Liver (tissue), 9 donors: ENCODE measurements around the gene CDK5RAP2. TPM values are rescaled to one million over a fixed set of nuclear protein-coding genes. Genes with fewer than 3 reads are reported as not detected.

ENCODE experiments used
- DNase-seq: peaks from one replicate; pipeline ENCODE4 v3.0.0-alpha.2; 2017; ENCODE audit warnings: low spot score
- H3K27ac ChIP-seq, 2 donors: one replicate each; pipeline ENCODE4 v1.7.0; 2013; ENCODE audit warnings: inconsistent platforms in 2 of 2, low read length in 2 of 2, control low read depth in 1 of 2, low read depth in 1 of 2, mild to moderate bottlenecking in 1 of 2
- H3K27me3 ChIP-seq, 4 donors: one replicate each; pipeline versions ENCODE4 v1.6.1 to v1.7.0; 2013; ENCODE audit warnings: low read length in 3 of 4, inconsistent platforms in 1 of 4, mild to moderate bottlenecking in 1 of 4, moderate library complexity in 1 of 4; ENCODE audit not compliant: control insufficient read depth in 4 of 4, insufficient read depth in 4 of 4
- H3K36me3 ChIP-seq, 4 donors: one replicate each; pipeline versions ENCODE4 v1.6.1 to v1.7.0; 2013; ENCODE audit warnings: low read length in 3 of 4, mild to moderate bottlenecking in 3 of 4, low read depth in 1 of 4, moderate library complexity in 1 of 4; ENCODE audit not compliant: control insufficient read depth in 4 of 4, insufficient read depth in 3 of 4
- H3K4me1 ChIP-seq, 4 donors: one replicate each; pipeline versions ENCODE4 v1.6.1 to v1.7.0; 2013; ENCODE audit warnings: low read length in 3 of 4, mild to moderate bottlenecking in 3 of 4, moderate library complexity in 1 of 4; ENCODE audit not compliant: control insufficient read depth in 4 of 4, insufficient read depth in 4 of 4
- H3K4me3 ChIP-seq, 3 donors: one replicate each; pipeline versions ENCODE4 v1.6.1 to v1.7.0; 2013; ENCODE audit warnings: low read length in 3 of 3, control low read depth in 1 of 3, low read depth in 1 of 3, mild to moderate bottlenecking in 1 of 3
- H3K9ac ChIP-seq, 2 donors: one replicate each; pipeline ENCODE4 v1.7.0; 2013; ENCODE audit warnings: low read length in 2 of 2, mild to moderate bottlenecking in 2 of 2, moderate library complexity in 2 of 2, control low read depth in 1 of 2, low read depth in 1 of 2
- H3K9me3 ChIP-seq, 4 donors: one replicate each; pipeline versions ENCODE4 v1.6.1 to v1.7.0; 2013; ENCODE audit warnings: low read length in 3 of 4; ENCODE audit not compliant: control insufficient read depth in 4 of 4
- ATF3 ChIP-seq: IDR thresholded peaks from 2 replicates; pipeline ENCODE4 v1.6.1; 2016; ENCODE audit warnings: antibody characterized with exemption
- CTCF ChIP-seq: fragments of 150-350 bp; IDR thresholded peaks from 2 replicates; pipeline ENCODE4 v1.5.1; 2017; ENCODE audit warnings: improper control_type of control experiment, low read depth, low read length; ENCODE audit not compliant: missing input control
- EGR1 ChIP-seq, 2 donors: IDR thresholded peaks; 2 replicates each; pipeline ENCODE4 v1.6.1; 2016 to 2018; ENCODE audit warnings: antibody characterized with exemption in 2 of 2, low read depth in 2 of 2
- FOXA1 ChIP-seq: IDR thresholded peaks from 2 replicates; pipeline ENCODE4 v1.6.1; 2016; ENCODE audit warnings: antibody characterized with exemption
- FOXA2 ChIP-seq: IDR thresholded peaks from 2 replicates; pipeline ENCODE4 v1.6.1; 2016; ENCODE audit warnings: antibody characterized with exemption
- GABPA ChIP-seq, 2 donors: IDR thresholded peaks in 1 of 2; conservative IDR thresholded peaks in 1 of 2; 2 replicates each; pipeline ENCODE4 v1.6.1; 2016; ENCODE audit warnings: antibody characterized with exemption in 2 of 2, mild to moderate bottlenecking in 1 of 2, moderate library complexity in 1 of 2
- HNF4A ChIP-seq, 2 donors: conservative IDR thresholded peaks; 2 replicates each; pipeline ENCODE4 v1.6.1; 2016; ENCODE audit warnings: antibody characterized with exemption in 2 of 2, mild to moderate bottlenecking in 2 of 2
- HNF4G ChIP-seq: IDR thresholded peaks from 2 replicates; pipeline ENCODE4 v1.6.1; 2016; ENCODE audit warnings: antibody characterized with exemption
- JUND ChIP-seq, 2 donors: IDR thresholded peaks; 2 replicates each; pipeline ENCODE4 v1.6.1; 2016; ENCODE audit warnings: antibody characterized with exemption in 2 of 2
- MAX ChIP-seq: IDR thresholded peaks from 2 replicates; pipeline ENCODE4 v1.6.1; 2016; ENCODE audit warnings: antibody characterized with exemption
- NR2F2 ChIP-seq: IDR thresholded peaks from 2 replicates; pipeline ENCODE4 v1.6.1; 2016; ENCODE audit warnings: antibody characterized with exemption
- RAD21 ChIP-seq, 2 donors: IDR thresholded peaks; 2 replicates each; pipeline ENCODE4 v1.6.1; 2016; ENCODE audit warnings: antibody characterized with exemption in 2 of 2, mild to moderate bottlenecking in 2 of 2
- REST ChIP-seq: IDR thresholded peaks from 2 replicates; pipeline ENCODE4 v1.6.1; 2016; ENCODE audit warnings: antibody characterized with exemption, mild to moderate bottlenecking
- RXRA ChIP-seq, 2 donors: IDR thresholded peaks; 2 replicates each; pipeline ENCODE4 v1.6.1; 2017 to 2018; ENCODE audit warnings: antibody characterized with exemption in 2 of 2, mild to moderate bottlenecking in 1 of 2
- SP1 ChIP-seq: IDR thresholded peaks from 2 replicates; pipeline ENCODE4 v1.6.1; 2018; ENCODE audit warnings: antibody characterized with exemption, mild to moderate bottlenecking
- TAF1 ChIP-seq: conservative IDR thresholded peaks from 2 replicates; pipeline ENCODE4 v1.6.1; 2016; ENCODE audit warnings: antibody characterized with exemption, mild to moderate bottlenecking
- YY1 ChIP-seq: IDR thresholded peaks from 2 replicates; pipeline ENCODE4 v1.6.1; 2016; ENCODE audit warnings: antibody characterized with exemption, mild to moderate bottlenecking
- ZBTB33 ChIP-seq: IDR thresholded peaks from 2 replicates; pipeline ENCODE4 v1.6.1; 2016; ENCODE audit warnings: antibody characterized with exemption
- WGBS: extraction: QIAGEN DNeasy Blood & Tissue Kit; methylation state at CpG from one replicate; pipeline ENCODE4 v1.1.7; 2013; 5-methylcytosine and 5-hydroxymethylcytosine counted together
- polyA plus RNA-seq, 2 donors: library from polyadenylated mRNA; stranded (reverse) in 1 of 2; unstranded in 1 of 2; fragments of 200-250 nt in 1 of 2; fragments of >200 nt in 1 of 2; fragmentation: Nextera tagmentation in 1 of 2; extraction: Ambion mirVana in 1 of 2; gene quantifications; one replicate each; pipeline versions ENCODE4 v1.2.1 to v1.2.3, GENCODE V29; 2013 to 2015
- total RNA-seq, 2 donors: library from RNA; depleted of rRNA; stranded (reverse); fragments of >200 nt; gene quantifications; one replicate each; pipeline ENCODE4 v1.2.3, GENCODE V29; 2014
- donor health status: healthy.
- donor health status: healthy.
- donor health status: healthy.
- donor health status: healthy.
- donor health status: healthy.

CDK5RAP2 gene
- total and polyA plus RNA-seq, 4 donors: 11.7 to 38.9 (median 21.7) TPM

- Histone ChIP-seq H3K9me3 (no peaks in the 10 kb centered on the region), H3K27ac (no peak overlapping the region), H3K36me3 (no peaks in the 10 kb centered on the region), H3K4me1 (no peaks in the 10 kb centered on the region), H3K9ac (no peak overlapping the region), H3K4me3 (no peak overlapping the region), H3K27me3 (no peaks in the 10 kb centered on the region)
- no peak for DNase-seq
- TF ChIP-seq EGR1 (IDR thresholded peaks at IDR 0.05; ENCODE audit: low read depth in 2 of 2): no peak
- no peak for TF ChIP-seq CTCF
- no peak for TF ChIP-seq YY1
- WGBS: 41% methylated on average over 2 of the region's 2 CpGs
These were observed 13.9 kb upstream of the CDK5RAP2 start for GRCh38 chr9:120593955-120594277.

- WGBS: 76% methylated on average over 5 of the region's 5 CpGs
- H3K36me3 ChIP-seq: no peaks in the 10 kb centered on the region
- no peak for DNase-seq
- no peaks in the 10 kb centered on the region for H3K27me3 ChIP-seq
- H3K4me3 ChIP-seq: no peak overlapping the region
- H3K27ac ChIP-seq: no peak overlapping the region
- H3K4me1 ChIP-seq: no peaks in the 10 kb centered on the region
- H3K9ac ChIP-seq: no peak overlapping the region
- no peak for TF ChIP-seq ZBTB33
- TF ChIP-seq YY1: no peak
- TF ChIP-seq FOXA2: no peak
- TF ChIP-seq RAD21 (IDR thresholded peaks at IDR 0.05): no peak
- no peak for TF ChIP-seq ATF3
- TF ChIP-seq MAX: no peak
- TF ChIP-seq JUND (IDR thresholded peaks at IDR 0.05): no peak
- TF ChIP-seq RXRA (IDR thresholded peaks at IDR 0.05): no peak
- TF ChIP-seq FOXA1: no peak
- TF ChIP-seq SP1: no peak
- TF ChIP-seq TAF1: no peak
- no peak for TF ChIP-seq EGR1 (IDR thresholded peaks at IDR 0.05; ENCODE audit: low read depth in 2 of 2)
- no peak for TF ChIP-seq REST
- TF ChIP-seq HNF4A (conservative IDR thresholded peaks at IDR 0.05): no peak
- no peak for TF ChIP-seq CTCF
- no peak for TF ChIP-seq GABPA (IDR thresholded peaks at IDR 0.05 in 1 of 2, conservative IDR thresholded peaks at IDR 0.05 in 1 of 2)
- TF ChIP-seq NR2F2: no peak
- no peak for TF ChIP-seq HNF4G
- H3K9me3 ChIP-seq: no peaks in the 10 kb centered on the region
These were observed 13.4 kb upstream of the CDK5RAP2 start for GRCh38 chr9:120593250-120593954.
